Heart left ventricle (tissue), 13 donors: Measurements from ENCODE around the gene PCDH10.

Source experiments
- POLR2A ChIP-seq, 2 donors: fragments of 450-650 bp; IDR thresholded peaks; one replicate each; pipeline ENCODE4 v1.6.1; 2017; ENCODE audit warnings: antibody characterized with exemption in 2 of 2, mild to moderate bottlenecking in 2 of 2, moderate library complexity in 2 of 2
- TF ChIP-seq, protein P1 (sequence below), 12 donors: fragments of 200-600 bp; sonication (generic) in 4 of 12; IDR thresholded peaks; one replicate each; pipeline versions ENCODE4 v1.5.0 to v1.8.0; 2018 to 2022; ENCODE audit warnings: antibody characterized with exemption in 12 of 12, mild to moderate bottlenecking in 5 of 12
- donor health status: ischemic (EF 13 %, LVEDD 7.1; RV severe dilation, severe dysfunction).
- donor health status: DM: no; HTN: yes; CAD: no.
- donor health status: DM: no; HTN: no; CAD: no.
- donor health status: ischemic (EF 25% LVEDD 6.9; RV normal size, moderate dysfunction).
- donor health status: ischemic (EF 25% LVEDD 5.7; RV mildly dilated, moderate dysfunction).
- donor health status: ischemic (EF 35%, LVEDD 5.7; RV mildly dilated, moderate dysfunction).
- donor health status: nonischemic (EF 11% LVEDD 7.7; RV severe dilation, severe dysfunction).
- donor health status: DM: yes; HTN: yes; CAD: no.
- donor health status: PGD.
- donor health status: ischemic (EF 29% LVEDD 5.4; RV normal size, mild dysfunction).
- donor health status: nonischemic (EF 23%, LVEDD 6.1; RV moderate dilation, normal function).

DNA sequence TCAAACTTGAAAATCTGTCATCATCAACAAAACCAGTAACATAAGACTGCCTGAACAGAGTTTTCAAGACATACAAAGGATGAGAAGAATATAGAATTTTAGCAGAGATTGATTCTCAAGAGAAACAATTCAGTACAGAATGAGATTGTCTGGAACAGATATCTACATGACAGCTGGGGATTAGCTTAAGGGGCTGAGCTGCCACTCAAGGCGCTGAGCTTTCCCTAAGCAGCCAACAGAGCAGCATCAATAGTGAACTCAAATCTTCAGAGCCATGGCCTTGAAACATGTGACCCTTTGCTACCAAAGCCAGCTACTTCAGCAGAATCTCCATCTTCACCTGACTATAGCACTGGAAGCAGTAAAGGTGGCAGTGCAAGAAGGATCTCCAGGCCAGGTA lies 24.3 kb upstream of the PCDH10 start:
- TF ChIP-seq, protein P1, sequence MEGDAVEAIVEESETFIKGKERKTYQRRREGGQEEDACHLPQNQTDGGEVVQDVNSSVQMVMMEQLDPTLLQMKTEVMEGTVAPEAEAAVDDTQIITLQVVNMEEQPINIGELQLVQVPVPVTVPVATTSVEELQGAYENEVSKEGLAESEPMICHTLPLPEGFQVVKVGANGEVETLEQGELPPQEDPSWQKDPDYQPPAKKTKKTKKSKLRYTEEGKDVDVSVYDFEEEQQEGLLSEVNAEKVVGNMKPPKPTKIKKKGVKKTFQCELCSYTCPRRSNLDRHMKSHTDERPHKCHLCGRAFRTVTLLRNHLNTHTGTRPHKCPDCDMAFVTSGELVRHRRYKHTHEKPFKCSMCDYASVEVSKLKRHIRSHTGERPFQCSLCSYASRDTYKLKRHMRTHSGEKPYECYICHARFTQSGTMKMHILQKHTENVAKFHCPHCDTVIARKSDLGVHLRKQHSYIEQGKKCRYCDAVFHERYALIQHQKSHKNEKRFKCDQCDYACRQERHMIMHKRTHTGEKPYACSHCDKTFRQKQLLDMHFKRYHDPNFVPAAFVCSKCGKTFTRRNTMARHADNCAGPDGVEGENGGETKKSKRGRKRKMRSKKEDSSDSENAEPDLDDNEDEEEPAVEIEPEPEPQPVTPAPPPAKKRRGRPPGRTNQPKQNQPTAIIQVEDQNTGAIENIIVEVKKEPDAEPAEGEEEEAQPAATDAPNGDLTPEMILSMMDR (IDR thresholded peaks at IDR 0.05) = no peak
- TF ChIP-seq POLR2A (IDR thresholded peaks at IDR 0.05) = no peak
